Stimulated activated CD8-positive, alpha-beta memory T cell treated with anti-CD3 and anti-CD28 coated beads, Interleukin-2, amount 100 ng/mL, for 1 hour (primary cell): Measurements from ENCODE around the gene CYP2C8.
"Not testable (repeated sequence)": the region's sequence is repeated elsewhere in the genome, so short reads cannot be mapped to it uniquely, and the experiment has no call there.

Experiments used
- DNase-seq, 2 donors: peaks; one replicate each; pipeline ENCODE4 v3.0.0-alpha.2; 2020; ENCODE audit warnings: low read depth in 2 of 2

Gene CYP2C8

GRCh38 chr10:95069286-95069685 lies at the start of gene CYP2C8:
TSS of gene CYP2C8 (minus strand) at chr10:95069497. CDS start at chr10:95069402, 95 bp downstream.
- DNase-seq, result no peak

- no peak for DNase-seq
These were observed 47.6 kb upstream of the CYP2C8 start for GRCh38 chr10:95116869-95117269.

GRCh38 chr10:95110823-95111222 lies 41.5 kb upstream of the CYP2C8 start:
- DNase-seq, result not testable (repeated sequence)

GRCh38 chr10:95097805-95098204 lies 28.5 kb upstream of the CYP2C8 start:
- no peak for DNase-seq

- DNase-seq, result no peak
These were observed 26.8 kb upstream of the CYP2C8 start for GRCh38 chr10:95096143-95096542.

GRCh38 chr10:95079626-95080025 lies 10.3 kb upstream of the CYP2C8 start:
- DNase-seq, result not testable (repeated sequence)

GRCh38 chr10:95077556-95077955 lies 8.3 kb upstream of the CYP2C8 start:
- no peak for DNase-seq

GRCh38 chr10:95071107-95071660 lies 1.9 kb upstream of the CYP2C8 start:
- no peak for DNase-seq

- DNase-seq, result not testable (repeated sequence)
These were observed 5.2 kb downstream of the CYP2C8 start for GRCh38 chr10:95064125-95064524.

GRCh38 chr10:95056744-95057363 lies 12.4 kb downstream of the CYP2C8 start:
- no peak for DNase-seq

GRCh38 chr10:95049919-95050318 lies 19.4 kb downstream of the CYP2C8 start:
- no peak for DNase-seq

- no peak for DNase-seq
These were observed 21.1 kb downstream of the CYP2C8 start for GRCh38 chr10:95048206-95048605.

GRCh38 chr10:95039281-95039680 lies 30.0 kb downstream of the CYP2C8 start:
- no peak for DNase-seq

GRCh38 chr10:95035332-95036295 lies 33.7 kb downstream of the CYP2C8 start:
- DNase-seq, result no peak

- no peak for DNase-seq
These were observed 34.9 kb downstream of the CYP2C8 start for GRCh38 chr10:95034401-95034800.

GRCh38 chr10:95031656-95032055 lies 37.6 kb downstream of the CYP2C8 start:
- DNase-seq, result no peak

GRCh38 chr10:95026461-95026860 lies 42.8 kb downstream of the CYP2C8 start:
- no peak for DNase-seq

GRCh38 chr10:94997741-94998174 lies 71.5 kb downstream of the CYP2C8 start:
- DNase-seq, result no peak

- no peak for DNase-seq
These were observed 76.5 kb downstream of the CYP2C8 start for GRCh38 chr10:94992811-94993210.

GRCh38 chr10:94991243-94991888 lies 77.9 kb downstream of the CYP2C8 start:
- DNase-seq, result no peak

GRCh38 chr10:94989192-94989591 lies 80.1 kb downstream of the CYP2C8 start:
- DNase-seq, result no peak
